OCI-LY7 (cell line): ENCODE data around the gene WT1. TPM values are rescaled to one million over a fixed set of nuclear protein-coding genes. Genes with fewer than 3 reads are reported as not detected.

Source experiments
- BruUV-seq: library from RNA; stranded (reverse); fragments of 400-500 nt; replicated peaks from 2 replicates; lab custom pipeline; 2021; lab: Mats Ljungman, UMichigan
- CTCF ChIA-PET: fragments of 300-600 bp; sonication (Branson Sonifier 250); formaldehyde crosslinking; loops from one replicate; lab custom pipeline; 2022; ENCODE audit warnings: antibody characterized with exemption; ENCODE audit not compliant: unreplicated experiment; lab: Charles Lee
- POLR2A ChIA-PET: fragments of 300-600 bp; sonication (Branson Sonifier 250); formaldehyde crosslinking; loops from one replicate; lab custom pipeline; 2022; ENCODE audit warnings: antibody characterized with exemption; lab: Charles Lee
- DNase-seq: peaks from one replicate; pipeline ENCODE4 v3.0.0-alpha.2; 2015; ENCODE audit warnings: low spot score
- H2AFZ ChIP-seq: fragments of 200-600 bp; sonication (generic), shearing (Covaris generic); 2 replicates; pipeline ENCODE4 v1.6.1; 2014; ENCODE audit warnings: mild to moderate bottlenecking, antibody characterized with exemption, low read length, moderate library complexity
- H3K27ac ChIP-seq: fragments of 200-600 bp; sonication (generic); 2 replicates; pipeline ENCODE4 v1.5.1; 2014; ENCODE audit warnings: mixed run types, low read depth, mild to moderate bottlenecking, moderate library complexity, low read length, inconsistent platforms; ENCODE audit not compliant: poor library complexity, severe bottlenecking
- H3K36me3 ChIP-seq: fragments of 200-600 bp; sonication (generic); 2 replicates; pipeline ENCODE4 v1.6.1; 2014; ENCODE audit warnings: mild to moderate bottlenecking, antibody characterized with exemption, low read length, moderate library complexity, mixed read lengths; ENCODE audit not compliant: insufficient read depth
- H3K4me1 ChIP-seq: fragments of 200-600 bp; sonication (generic); 2 replicates; pipeline ENCODE4 v1.5.1; 2014; ENCODE audit warnings: mild to moderate bottlenecking, low read length; ENCODE audit not compliant: insufficient read depth, poor library complexity, severe bottlenecking
- H3K4me2 ChIP-seq: fragments of 200-600 bp; sonication (generic); 2 replicates; pipeline ENCODE4 v1.6.1; 2014; ENCODE audit warnings: mild to moderate bottlenecking, low read length
- H3K4me3 ChIP-seq: fragments of 200-600 bp; sonication (generic); 2 replicates; pipeline ENCODE4 v1.5.1; 2014; ENCODE audit warnings: mild to moderate bottlenecking, low read depth, low read length; ENCODE audit not compliant: poor library complexity, severe bottlenecking
- H3K79me2 ChIP-seq: fragments of 200-600 bp; sonication (generic); 2 replicates; pipeline ENCODE4 v1.6.1; 2016; ENCODE audit warnings: low read depth, mild to moderate bottlenecking, low read length, moderate library complexity, mixed read lengths; ENCODE audit not compliant: insufficient read depth
- H3K9me2 ChIP-seq: fragments of 200-600 bp; sonication (generic); 2 replicates; pipeline ENCODE4 v1.6.1; 2016; ENCODE audit warnings: mild to moderate bottlenecking, low read length, mixed read lengths; ENCODE audit not compliant: insufficient read depth
- H3K9me3 ChIP-seq: fragments of 200-600 bp; sonication (generic); 2 replicates; pipeline ENCODE4 v1.6.1; 2014; ENCODE audit warnings: mild to moderate bottlenecking, mixed run types, low read length, mixed read lengths
- H4K20me1 ChIP-seq: fragments of 200-600 bp; sonication (generic); 2 replicates; pipeline ENCODE4 v1.6.1; 2014; ENCODE audit warnings: mild to moderate bottlenecking, antibody characterized with exemption, low read length, moderate library complexity, mixed read lengths; ENCODE audit not compliant: insufficient read depth
- CTCF ChIP-seq: fragments of 200-600 bp; sonication (generic); conservative IDR thresholded peaks from 2 replicates; pipeline ENCODE4 v1.5.1; 2014; ENCODE audit warnings: mild to moderate bottlenecking, antibody characterized with exemption, low read length, moderate library complexity, mixed read lengths
- EZH2phosphoT487 ChIP-seq: fragments of 200-600 bp; sonication (generic); IDR thresholded peaks from 2 replicates; pipeline ENCODE4 v1.6.1; 2018; ENCODE audit warnings: low read depth, borderline replicate concordance, mild to moderate bottlenecking, mixed run types, antibody characterized with exemption, low read length, moderate library complexity, mixed read lengths
- intact Hi-C: fragments of 100-400 bp; cut with micrococcal nuclease; formaldehyde crosslinking; loops from one replicate; pipeline ENCODE4 v1.10.0; 2022; ENCODE audit not compliant: unreplicated experiment
- total RNA-seq, 2 experiments: library from RNA; depleted of rRNA in 1 of 2; stranded (reverse); fragments of >200 nt in 1 of 2; shearing (Covaris generic) in 1 of 2; gene quantifications; 2 replicates each; pipeline ENCODE4 v1.2.3, GENCODE V29; 2014 to 2022

The WT1 gene
- total RNA-seq, 2 experiments from 2014 or later: not detected

- BruUV-seq: no TSS peak
- Histone ChIP-seq H2AFZ (no peak overlapping the region), H4K20me1 (no peaks in the 10 kb centered on the region), H3K79me2 (no peaks in the 10 kb centered on the region), H3K36me3 (no peaks in the 10 kb centered on the region), H3K9me2 (no peaks in the 10 kb centered on the region), H3K27ac (no peak overlapping the region), H3K4me1 (no peaks in the 10 kb centered on the region), H3K9me3 (no peaks in the 10 kb centered on the region), H3K4me2 (no peak overlapping the region), H3K4me3 (no peak overlapping the region)
- DNase-seq: no peak
- POLR2A ChIA-PET: interaction anchor here (1.2 kb wide), 1 partner anchor 147 kb away, joined by 4 read pairs; no protein-coding TSS in a partner anchor
- no peak for TF ChIP-seq EZH2phosphoT487
- no peak for TF ChIP-seq CTCF
- CTCF ChIA-PET: no interaction called here
- intact Hi-C loops: no loop called here
Observed at GRCh38 chr11:32391479-32391878, 43.9 kb downstream of the WT1 start.

GRCh38 chr11:32390712-32391111 lies 44.6 kb downstream of the WT1 start:
- Histone ChIP-seq H3K4me2 (no peak overlapping the region), H3K4me3 (no peak overlapping the region), H3K27ac (no peak overlapping the region), H3K9me3 (no peaks in the 10 kb centered on the region), H3K9me2 (no peaks in the 10 kb centered on the region), H2AFZ (no peak overlapping the region), H3K36me3 (no peaks in the 10 kb centered on the region), H4K20me1 (no peaks in the 10 kb centered on the region), H3K4me1 (no peaks in the 10 kb centered on the region), H3K79me2 (no peaks in the 10 kb centered on the region)
- DNase-seq: no peak
- BruUV-seq: no TSS peak
- intact Hi-C loops: no loop called here
- ChIA-PET POLR2A (interaction anchor here (1.0 kb wide), 1 partner anchor 11 kb away, joined by 3 read pairs; no protein-coding TSS in a partner anchor), CTCF (no interaction called here)
- TF ChIP-seq CTCF (no peak), EZH2phosphoT487 (no peak)

GRCh38 chr11:32388871-32389770 lies 46.2 kb downstream of the WT1 start:
- no peak overlapping the region for H3K4me3 ChIP-seq
- H3K9me2 ChIP-seq: no peaks in the 10 kb centered on the region
- POLR2A ChIA-PET: no interaction called here
- H3K4me2 ChIP-seq: no peak overlapping the region
- DNase-seq: no peak
- H3K27ac ChIP-seq: no peak overlapping the region
- BruUV-seq: no TSS peak
- intact Hi-C loops: no loop called here
- H3K36me3 ChIP-seq: no peaks in the 10 kb centered on the region
- TF ChIP-seq CTCF (no peak), EZH2phosphoT487 (no peak)
- H2AFZ ChIP-seq: no peak overlapping the region
- CTCF ChIA-PET: no interaction called here
- H3K9me3 ChIP-seq: no peaks in the 10 kb centered on the region
- no peaks in the 10 kb centered on the region for H3K4me1 ChIP-seq
- no peaks in the 10 kb centered on the region for H3K79me2 ChIP-seq
- H4K20me1 ChIP-seq: no peaks in the 10 kb centered on the region
